DOHH2 (cell line): ENCODE data around the gene LAMA3.

Experiments used
- H3F3A ChIP-seq: fragments of 200-600 bp; sonication (generic), shearing (Covaris generic); 2 replicates; pipeline ENCODE4 v1.6.0; 2016; ENCODE audit warnings: antibody characterized with exemption, mild to moderate bottlenecking; ENCODE audit not compliant: control insufficient read depth, insufficient read depth
- H3K27ac ChIP-seq: fragments of 200-600 bp; sonication (generic); 2 replicates; pipeline ENCODE4 v1.5.1; 2014; ENCODE audit warnings: low read depth, mild to moderate bottlenecking, low read length, moderate library complexity
- H3K27me3 ChIP-seq: fragments of 200-600 bp; sonication (generic); 2 replicates; pipeline ENCODE4 v1.6.1; 2014; ENCODE audit warnings: mild to moderate bottlenecking, low read length, mixed read lengths; ENCODE audit not compliant: control insufficient read depth
- H3K36me3 ChIP-seq: fragments of 200-600 bp; sonication (generic); 2 replicates; pipeline ENCODE4 v1.6.1; 2014; ENCODE audit warnings: mild to moderate bottlenecking, low read length, moderate library complexity, mixed read lengths; ENCODE audit not compliant: control insufficient read depth
- H3K4me1 ChIP-seq: fragments of 200-600 bp; sonication (generic); 2 replicates; pipeline ENCODE4 v1.6.1; 2014; ENCODE audit warnings: mild to moderate bottlenecking, low read length, mixed read lengths; ENCODE audit not compliant: control insufficient read depth
- H3K4me2 ChIP-seq: fragments of 200-600 bp; sonication (generic); 2 replicates; pipeline ENCODE4 v1.6.0; 2014; ENCODE audit warnings: mild to moderate bottlenecking, low read length, moderate library complexity
- H3K4me3 ChIP-seq: fragments of 200-600 bp; sonication (generic); 2 replicates; pipeline ENCODE4 v1.5.1; 2014; ENCODE audit warnings: mild to moderate bottlenecking, low read length, mixed read lengths
- H3K79me2 ChIP-seq: fragments of 200-600 bp; sonication (generic); 2 replicates; pipeline ENCODE4 v1.6.1; 2014; ENCODE audit warnings: mild to moderate bottlenecking, low read length, mixed read lengths; ENCODE audit not compliant: control insufficient read depth
- H3K9me2 ChIP-seq: fragments of 200-600 bp; sonication (generic); replicated peaks from 2 replicates; pipeline ENCODE4 v1.6.1; 2014; ENCODE audit warnings: mild to moderate bottlenecking, low read length, mixed read lengths; ENCODE audit not compliant: control insufficient read depth
- H3K9me3 ChIP-seq: fragments of 200-600 bp; sonication (generic); 2 replicates; pipeline ENCODE4 v1.6.1; 2014; ENCODE audit warnings: antibody characterized with exemption, low read length, mixed read lengths; ENCODE audit not compliant: control insufficient read depth, insufficient read depth
- H4K20me1 ChIP-seq: fragments of 200-600 bp; sonication (generic); 2 replicates; pipeline ENCODE4 v1.6.0; 2014; ENCODE audit warnings: low read depth, mild to moderate bottlenecking, antibody characterized with exemption, low read length, moderate library complexity; ENCODE audit not compliant: control insufficient read depth, insufficient read depth
- EZH2phosphoT487 ChIP-seq: fragments of 200-600 bp; sonication (generic); IDR thresholded peaks from 2 replicates; pipeline ENCODE4 v1.6.1; 2017; ENCODE audit warnings: borderline replicate concordance, mild to moderate bottlenecking, antibody characterized with exemption, low read length, moderate library complexity, mixed read lengths
- TF ChIP-seq, protein P1 (sequence below): fragments of 200-600 bp; sonication (generic); IDR thresholded peaks from one replicate; pipeline ENCODE4 v1.5.1; 2014; ENCODE audit warnings: antibody characterized with exemption, mild to moderate bottlenecking, low read depth, low read length; ENCODE audit not compliant: poor library complexity, severe bottlenecking

LAMA3 gene

DNA sequence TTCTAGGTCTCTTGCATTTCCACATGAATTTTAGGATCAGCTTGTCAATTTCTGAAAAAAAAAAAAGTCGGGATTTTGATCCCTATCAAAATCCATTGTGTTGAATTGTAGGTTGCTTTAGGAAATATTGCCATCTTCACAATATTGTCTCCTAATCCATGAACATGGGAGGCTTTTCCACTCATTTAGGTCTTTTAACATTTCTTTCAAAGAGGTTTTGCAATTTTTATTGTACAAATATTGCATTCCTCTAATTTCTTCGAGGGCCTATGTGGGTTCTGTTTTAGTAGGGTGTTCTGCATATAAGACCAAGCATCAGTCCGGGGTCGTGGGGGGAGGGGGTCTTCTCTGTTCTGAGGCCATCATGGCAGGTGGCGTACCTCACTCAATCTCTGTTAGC lies 725 bp upstream of the LAMA3 start:
- Histone ChIP-seq H3K79me2 (no peaks in the 10 kb centered on the region), H3K27ac (no peak overlapping the region), H3K4me1 (no peaks in the 10 kb centered on the region), H3K9me3 (no peaks in the 10 kb centered on the region), H3K27me3 (no peaks in the 10 kb centered on the region), H3K4me3 (no peak overlapping the region), H3K9me2 (no peaks in the 10 kb centered on the region), H3F3A (no peaks in the 10 kb centered on the region), H4K20me1 (no peaks in the 10 kb centered on the region), H3K4me2 (no peak overlapping the region), H3K36me3 (no peaks in the 10 kb centered on the region)
- no peak for TF ChIP-seq EZH2phosphoT487
- TF ChIP-seq, protein P1, sequence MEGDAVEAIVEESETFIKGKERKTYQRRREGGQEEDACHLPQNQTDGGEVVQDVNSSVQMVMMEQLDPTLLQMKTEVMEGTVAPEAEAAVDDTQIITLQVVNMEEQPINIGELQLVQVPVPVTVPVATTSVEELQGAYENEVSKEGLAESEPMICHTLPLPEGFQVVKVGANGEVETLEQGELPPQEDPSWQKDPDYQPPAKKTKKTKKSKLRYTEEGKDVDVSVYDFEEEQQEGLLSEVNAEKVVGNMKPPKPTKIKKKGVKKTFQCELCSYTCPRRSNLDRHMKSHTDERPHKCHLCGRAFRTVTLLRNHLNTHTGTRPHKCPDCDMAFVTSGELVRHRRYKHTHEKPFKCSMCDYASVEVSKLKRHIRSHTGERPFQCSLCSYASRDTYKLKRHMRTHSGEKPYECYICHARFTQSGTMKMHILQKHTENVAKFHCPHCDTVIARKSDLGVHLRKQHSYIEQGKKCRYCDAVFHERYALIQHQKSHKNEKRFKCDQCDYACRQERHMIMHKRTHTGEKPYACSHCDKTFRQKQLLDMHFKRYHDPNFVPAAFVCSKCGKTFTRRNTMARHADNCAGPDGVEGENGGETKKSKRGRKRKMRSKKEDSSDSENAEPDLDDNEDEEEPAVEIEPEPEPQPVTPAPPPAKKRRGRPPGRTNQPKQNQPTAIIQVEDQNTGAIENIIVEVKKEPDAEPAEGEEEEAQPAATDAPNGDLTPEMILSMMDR, result no peak

DNA sequence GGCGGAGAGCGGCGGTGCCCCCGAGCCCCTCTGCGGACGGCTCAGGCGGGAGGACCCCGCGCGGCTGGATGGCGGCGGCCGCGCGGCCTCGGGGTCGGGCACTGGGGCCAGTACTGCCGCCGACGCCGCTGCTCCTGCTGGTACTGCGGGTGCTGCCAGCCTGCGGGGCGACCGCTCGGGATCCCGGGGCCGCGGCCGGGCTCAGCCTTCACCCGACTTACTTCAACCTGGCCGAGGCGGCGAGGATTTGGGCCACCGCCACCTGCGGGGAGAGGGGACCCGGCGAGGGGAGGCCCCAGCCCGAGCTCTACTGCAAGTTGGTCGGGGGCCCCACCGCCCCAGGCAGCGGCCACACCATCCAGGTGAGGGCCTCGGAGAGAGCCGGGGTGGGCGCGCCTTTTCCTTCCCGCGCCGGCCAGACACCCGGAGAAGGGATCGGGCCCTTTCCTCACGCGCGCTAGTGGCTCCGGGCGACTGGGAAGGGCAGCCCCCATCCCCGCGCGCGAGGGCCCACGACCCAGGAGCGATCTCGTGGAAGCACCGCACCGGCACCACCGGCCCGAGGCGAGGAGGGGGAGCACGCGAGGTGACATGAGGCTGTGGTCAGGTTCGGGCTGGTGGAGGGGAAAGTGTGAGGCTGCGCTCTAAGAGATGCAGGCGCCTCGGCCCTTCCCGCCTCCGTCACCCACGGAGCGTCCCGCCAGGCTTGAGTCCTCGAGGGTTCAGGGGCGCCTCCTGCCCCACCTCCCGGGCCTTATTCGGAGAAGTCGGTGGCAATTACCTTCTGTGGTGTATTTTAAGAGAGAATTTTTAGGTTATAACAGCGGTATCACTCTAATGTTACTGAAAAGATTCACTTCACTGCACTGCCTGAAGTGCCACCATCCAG lies 607 bp downstream of the LAMA3 start:
- no peaks in the 10 kb centered on the region for H3K9me2 ChIP-seq
- H3K27me3 ChIP-seq, result 0 out of 2 replicates have a peak, but pooled peaks cover 2% of the 10 kb centered on the region
- no peaks in the 10 kb centered on the region for H3K36me3 ChIP-seq
- H3F3A ChIP-seq, result no peaks in the 10 kb centered on the region
- no peak overlapping the region for H3K27ac ChIP-seq
- TF ChIP-seq EZH2phosphoT487, result no peak
- TF ChIP-seq, protein P1, result no peak
- H4K20me1 ChIP-seq, result no peaks in the 10 kb centered on the region
- no peaks in the 10 kb centered on the region for H3K79me2 ChIP-seq
- H3K4me3 ChIP-seq, result no peak overlapping the region
- no peak overlapping the region for H3K4me2 ChIP-seq
- H3K9me3 ChIP-seq, result no peaks in the 10 kb centered on the region
- H3K4me1 ChIP-seq, result no peaks in the 10 kb centered on the region

DNA sequence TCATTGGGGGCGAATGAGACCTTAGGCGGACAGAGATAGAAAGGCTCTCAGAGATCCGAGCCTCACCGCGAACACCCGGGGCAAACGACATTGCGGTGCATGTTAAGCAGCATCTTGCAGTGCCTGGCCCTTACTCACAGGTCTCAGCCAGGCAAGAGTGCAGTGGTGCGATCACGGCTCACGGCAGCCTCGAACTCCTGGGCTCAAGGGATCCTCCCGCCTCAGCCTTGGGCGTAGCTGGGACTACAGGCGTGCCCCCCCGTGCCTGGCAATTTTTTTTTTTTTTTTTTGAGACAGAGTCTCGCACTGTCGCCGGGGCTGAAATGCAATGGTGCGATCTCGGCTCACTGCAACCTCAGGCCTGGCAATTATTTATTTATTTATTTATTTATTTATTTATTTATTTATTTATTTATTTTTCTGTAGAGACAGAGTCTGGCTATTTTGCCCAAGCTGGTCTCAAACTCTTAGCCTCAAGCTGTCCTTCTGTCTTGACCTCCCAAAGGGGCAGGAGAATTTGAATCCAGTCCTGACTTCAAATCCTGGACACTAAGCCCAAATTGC lies 1.3 kb downstream of the LAMA3 start:
- H3K4me1 ChIP-seq, result no peaks in the 10 kb centered on the region
- H3F3A ChIP-seq, result no peaks in the 10 kb centered on the region
- no peaks in the 10 kb centered on the region for H3K36me3 ChIP-seq
- no peak overlapping the region for H3K4me3 ChIP-seq
- no peaks in the 10 kb centered on the region for H4K20me1 ChIP-seq
- TF ChIP-seq, protein P1, result no peak
- TF ChIP-seq EZH2phosphoT487, result no peak
- H3K79me2 ChIP-seq, result no peaks in the 10 kb centered on the region
- 0 out of 2 replicates have a peak, but pooled peaks cover 2% of the 10 kb centered on the region for H3K27me3 ChIP-seq
- no peak overlapping the region for H3K27ac ChIP-seq
- no peaks in the 10 kb centered on the region for H3K9me2 ChIP-seq
- no peak overlapping the region for H3K4me2 ChIP-seq
- H3K9me3 ChIP-seq, result no peaks in the 10 kb centered on the region
